CD4-positive, alpha-beta T cell treated with Interleukin-4 for 1 hour (primary cell): ENCODE measurements around the gene SYNE3.

ENCODE experiments used
- DNase-seq, 2 donors: peaks; one replicate each; pipeline ENCODE4 v3.0.0-alpha.2; 2020 to 2022

Gene SYNE3, protein sequence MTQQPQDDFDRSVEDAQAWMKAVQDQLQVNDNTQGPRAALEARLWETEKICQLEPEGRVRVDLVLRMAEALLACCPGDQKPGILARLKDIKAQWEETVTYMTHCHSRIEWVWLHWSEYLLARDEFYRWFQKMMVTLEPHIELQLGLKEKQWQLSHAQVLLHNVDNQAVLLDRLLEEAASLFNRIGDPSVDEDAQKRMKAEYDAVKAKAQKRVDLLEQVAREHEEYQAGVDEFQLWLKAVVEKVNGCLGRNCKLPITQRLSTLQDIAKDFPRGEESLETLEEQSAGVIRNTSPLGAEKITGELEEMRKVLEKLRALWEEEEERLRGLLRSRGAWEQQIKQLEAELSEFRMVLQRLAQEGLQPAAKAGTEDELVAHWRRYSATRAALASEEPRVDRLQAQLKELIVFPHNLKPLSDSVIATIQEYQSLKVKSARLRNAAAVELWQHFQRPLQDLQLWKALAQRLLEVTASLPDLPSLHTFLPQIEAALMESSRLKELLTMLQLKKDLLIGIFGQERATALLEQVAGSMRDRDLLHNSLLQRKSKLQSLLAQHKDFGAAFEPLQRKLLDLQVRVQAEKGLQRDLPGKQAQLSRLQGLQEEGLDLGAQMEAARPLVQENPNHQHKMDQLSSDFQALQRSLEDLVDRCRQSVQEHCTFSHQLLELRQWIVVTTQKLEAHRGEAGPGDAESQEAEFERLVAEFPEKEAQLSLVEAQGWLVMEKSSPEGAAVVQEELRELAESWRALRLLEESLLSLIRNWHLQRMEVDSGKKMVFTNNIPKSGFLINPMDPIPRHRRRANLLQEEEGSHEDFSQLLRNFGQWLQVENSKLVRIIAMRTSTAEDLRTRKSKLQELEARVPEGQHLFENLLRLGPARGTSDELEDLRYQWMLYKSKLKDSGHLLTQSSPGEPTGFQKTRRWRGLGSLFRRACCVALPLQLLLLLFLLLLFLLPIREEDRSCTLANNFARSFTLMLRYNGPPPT

DNA sequence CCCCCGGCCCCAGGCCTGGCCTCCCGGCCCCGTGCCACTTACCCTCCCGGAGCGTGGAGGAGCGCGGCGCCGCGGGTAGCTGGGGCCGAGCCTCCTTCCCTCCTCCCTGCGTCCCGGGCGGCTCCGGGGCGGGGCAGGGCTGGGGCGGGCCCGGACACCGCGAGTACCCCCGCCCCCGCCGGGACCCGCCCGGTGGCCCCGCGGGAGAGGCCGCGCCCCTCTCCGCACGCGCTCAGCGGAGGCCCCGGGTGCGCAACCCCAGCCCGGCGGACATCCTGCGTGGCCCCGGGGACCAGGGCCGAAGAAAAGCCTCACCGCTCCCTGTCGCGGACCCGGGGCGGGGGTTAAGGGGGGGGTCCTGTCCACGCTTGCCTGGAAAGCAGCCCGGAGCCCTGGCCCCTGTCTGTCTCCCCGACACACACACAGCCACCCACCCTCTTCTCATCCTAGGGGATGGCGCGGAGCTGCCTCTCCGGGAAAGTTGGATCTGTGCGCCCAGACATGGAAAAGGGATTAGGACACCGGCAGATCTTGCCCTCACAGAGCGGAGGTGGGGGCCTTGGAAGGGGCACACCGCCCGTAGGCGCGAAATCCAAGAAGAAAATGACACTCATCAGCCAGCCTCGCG, at the start of gene SYNE3:
TSS of gene SYNE3 (minus strand) at position 97 of the 628 bp plus-strand sequence. CDS start 40,829 bp downstream, outside the sequence.
- DNase-seq = peak; percentile 45 to 64

- DNase-seq = no peak
These were observed 47.6 kb upstream of the SYNE3 start for GRCh38 chr14:95564060-95564459.

DNA sequence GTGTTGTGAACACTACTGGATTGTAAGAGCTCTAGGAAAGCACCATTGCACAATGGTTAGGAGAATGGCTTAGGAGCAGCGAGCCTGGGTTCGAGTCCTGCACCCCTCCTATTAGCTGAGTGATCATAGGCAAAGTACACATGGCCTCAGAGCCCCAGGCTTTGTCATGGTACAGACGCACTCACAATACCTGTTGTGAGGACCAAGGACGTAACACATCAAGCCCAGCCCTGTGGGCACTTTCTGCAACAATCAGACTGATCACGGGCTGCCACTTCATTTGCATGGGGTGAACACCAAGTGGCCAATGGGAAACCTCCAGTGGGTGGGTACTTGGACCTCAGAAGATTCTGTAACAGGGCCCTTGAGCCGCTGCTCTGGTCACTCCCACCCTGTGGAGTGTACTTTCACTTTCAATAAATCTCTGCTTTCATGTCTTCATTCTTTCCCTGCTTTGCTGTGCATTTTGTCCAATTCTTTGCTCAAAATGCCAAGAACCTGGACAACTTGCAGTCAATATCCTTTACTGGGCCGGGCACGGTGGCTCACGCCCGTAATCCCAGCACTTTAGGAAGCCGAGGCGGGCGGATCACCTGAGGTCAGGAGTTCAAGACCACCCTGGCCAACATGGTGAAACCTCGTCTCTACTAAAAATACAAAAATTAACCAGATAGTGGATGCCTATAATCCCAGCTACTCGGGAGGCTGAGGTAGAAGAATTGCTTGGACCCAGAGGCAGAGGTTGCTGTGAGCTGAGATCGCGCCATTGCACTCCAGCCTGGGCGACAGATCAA, 46.6 kb upstream of the SYNE3 start:
- no peak for DNase-seq

DNA sequence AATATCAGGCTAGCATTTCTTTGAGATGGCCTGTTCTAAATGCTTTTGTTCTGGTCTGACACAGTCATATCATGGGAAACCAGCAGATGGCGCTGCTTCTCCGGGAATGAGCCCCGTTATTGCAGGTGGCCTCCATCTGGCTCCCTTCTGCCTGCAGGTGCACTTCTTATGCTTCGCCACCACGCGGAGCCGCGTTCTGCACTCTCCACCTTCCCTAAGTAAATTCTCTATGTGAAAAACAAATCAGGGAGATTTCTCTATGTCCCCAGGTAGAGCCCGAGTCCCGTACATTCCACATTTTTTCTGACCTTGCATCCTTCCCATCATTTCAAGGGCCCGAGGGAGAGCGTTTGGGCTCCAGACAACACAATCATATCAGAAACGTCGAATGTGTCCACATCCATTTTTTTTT, 44.6 kb upstream of the SYNE3 start:
- DNase-seq = peak; percentile 80 to 85

DNA sequence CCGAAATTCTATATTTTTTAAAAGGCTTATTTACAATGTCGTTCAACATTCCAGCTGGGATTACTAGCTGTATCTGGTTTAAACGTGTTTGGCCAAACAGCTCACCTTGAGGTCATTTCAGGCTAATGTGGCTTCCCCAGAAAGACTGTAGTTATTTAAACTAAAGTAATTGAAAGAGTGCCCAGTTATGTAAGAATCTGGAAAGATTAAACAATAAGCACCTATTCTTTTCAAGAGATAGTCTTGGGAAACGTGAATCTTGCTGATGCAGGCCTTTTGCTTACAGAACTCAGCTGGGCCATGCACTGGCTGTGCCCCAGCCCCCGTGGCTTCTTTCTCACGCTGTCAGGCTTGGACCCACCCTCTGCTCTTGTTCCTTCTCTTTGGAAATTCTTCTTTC, 42.8 kb upstream of the SYNE3 start:
- DNase-seq = no peak

DNA sequence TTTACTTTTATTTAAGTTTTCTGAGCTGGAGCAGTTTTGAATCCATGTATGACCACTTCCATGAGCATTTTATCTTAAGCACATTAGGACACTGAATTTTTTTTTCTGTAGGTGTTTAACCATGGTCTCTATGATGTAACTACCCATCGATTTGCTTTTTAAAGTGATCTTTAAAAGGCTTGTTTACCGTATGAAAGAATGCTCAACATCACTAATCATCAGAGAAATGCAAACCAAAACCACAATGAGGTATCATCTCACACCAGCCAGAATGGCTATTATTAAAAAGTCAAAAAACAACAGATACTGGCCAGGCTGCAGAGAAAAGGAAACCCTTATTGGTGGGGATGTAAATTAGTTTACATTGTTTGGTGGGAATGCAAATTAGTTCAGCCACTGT, 41.4 kb upstream of the SYNE3 start:
- DNase-seq = no peak

- DNase-seq = no peak
These were observed 40.8 kb upstream of the SYNE3 start for GRCh38 chr14:95557291-95557690.

DNA sequence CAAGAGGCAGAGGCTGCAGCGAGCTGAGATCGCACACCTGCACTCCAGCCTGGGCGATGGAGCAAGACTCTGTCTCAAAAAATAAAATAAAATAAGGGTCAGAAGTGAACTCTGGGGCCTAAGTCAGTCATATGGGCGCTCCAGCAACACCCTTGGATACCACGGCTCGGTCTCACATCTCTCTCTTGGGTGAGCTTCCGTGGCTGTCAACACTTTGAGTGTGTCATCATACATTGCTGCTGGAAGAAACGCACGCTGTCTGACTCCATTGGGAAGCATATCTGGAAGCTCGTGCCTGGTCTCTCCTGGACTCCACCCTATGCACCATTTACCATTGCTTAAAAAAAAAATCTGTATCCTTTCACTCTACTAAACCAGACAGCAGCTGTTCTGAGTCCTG, 38.6 kb upstream of the SYNE3 start:
- no peak for DNase-seq

DNA sequence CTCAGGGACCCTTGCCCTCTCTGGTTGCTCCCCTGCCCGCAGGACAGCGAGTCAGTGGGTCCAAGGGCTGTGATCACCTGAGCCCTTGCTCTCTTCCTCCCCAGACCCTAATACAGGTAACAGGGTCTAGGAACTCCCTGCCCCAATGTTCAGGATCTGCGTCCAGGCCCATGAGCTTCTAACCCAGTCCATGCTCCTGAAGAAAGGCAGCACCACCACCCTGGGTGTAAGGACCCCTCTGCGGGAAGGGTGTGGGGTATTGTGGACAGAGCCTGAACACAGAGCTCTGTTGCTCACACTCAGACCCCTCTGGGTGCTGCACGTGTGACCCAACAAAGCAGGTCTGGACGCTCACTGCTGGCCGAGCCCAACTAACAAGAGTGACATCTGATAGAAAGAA, 36.7 kb upstream of the SYNE3 start:
- no peak for DNase-seq

- DNase-seq = no peak
These were observed 35.0 kb upstream of the SYNE3 start for GRCh38 chr14:95551435-95551834.

- DNase-seq = no peak
These were observed 33.5 kb upstream of the SYNE3 start for GRCh38 chr14:95549656-95550585.

- no peak for DNase-seq
These were observed 32.0 kb upstream of the SYNE3 start for GRCh38 chr14:95548328-95548929.

- no peak for DNase-seq
These were observed 31.3 kb upstream of the SYNE3 start for GRCh38 chr14:95547626-95548327.

- DNase-seq = no peak
These were observed 30.8 kb upstream of the SYNE3 start for GRCh38 chr14:95547272-95547625.

GRCh38 chr14:95545515-95546168, 29.2 kb upstream of the SYNE3 start:
- no peak for DNase-seq

DNA sequence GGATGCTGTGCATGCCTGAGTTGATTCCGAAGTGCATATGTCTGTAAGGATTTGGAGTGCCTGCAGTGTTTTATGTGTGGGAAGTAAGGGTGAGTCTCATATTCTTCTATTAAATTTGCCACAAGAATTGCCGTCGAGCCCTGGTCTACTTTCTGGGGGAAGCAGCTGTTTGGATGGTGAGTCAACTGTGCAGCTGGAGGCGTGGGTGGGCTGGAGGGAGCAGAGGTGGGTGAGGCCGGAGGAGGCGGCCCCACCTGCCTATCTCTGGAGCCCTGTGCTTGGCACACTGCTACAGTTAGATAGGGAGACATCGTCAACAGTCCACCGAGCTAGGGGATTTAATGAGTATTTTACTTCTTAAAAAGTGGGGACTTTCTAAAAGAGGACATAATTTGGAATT, 28.1 kb upstream of the SYNE3 start:
- DNase-seq = no peak

GRCh38 chr14:95543021-95543420, 26.6 kb upstream of the SYNE3 start:
- DNase-seq = no peak

- no peak for DNase-seq
These were observed 25.8 kb upstream of the SYNE3 start for GRCh38 chr14:95541932-95542930.
